BJ (cell line): ENCODE data around the gene PRCC. TPM values are rescaled to one million over a fixed set of nuclear protein-coding genes. Genes with fewer than 3 reads are reported as not detected.

ENCODE experiments used
- CTCF ChIA-PET: fragments of 350-600 bp; formaldehyde crosslinking; extraction: SDS; loops from one replicate; lab custom pipeline; 2021; ENCODE audit warnings: antibody characterized with exemption, inconsistent platforms; lab: Yijun Ruan, JAX
- POLR2A ChIA-PET: fragments of 300-600 bp; sonication (Branson Sonifier 250); formaldehyde crosslinking; extraction: SDS; loops from one replicate; lab custom pipeline; 2021; ENCODE audit warnings: antibody characterized with exemption; lab: Charles Lee
- DNase-seq: peaks from one replicate; pipeline ENCODE4 v3.0.0-alpha.2; 2011; ENCODE audit warnings: low read depth
- H3K27me3 ChIP-seq: 2 replicates; pipeline ENCODE4 v1.6.0; 2011; ENCODE audit warnings: low read length; ENCODE audit not compliant: control insufficient read depth, insufficient read depth
- H3K36me3 ChIP-seq: 2 replicates; pipeline ENCODE4 v1.5.1; 2011; ENCODE audit warnings: low read length; ENCODE audit not compliant: control insufficient read depth, insufficient read depth
- H3K4me3 ChIP-seq: 2 replicates; pipeline ENCODE4 v1.5.1; 2011; ENCODE audit warnings: low read depth, mild to moderate bottlenecking, control low read depth, low read length
- polyA plus RNA-seq: library from polyadenylated mRNA; depleted of rRNA; stranded (reverse); fragments of >200 nt; gene quantifications from 2 replicates; pipeline ENCODE4 v1.2.3, GENCODE V29; 2011
- TF ChIP-seq, protein P1 (sequence below): IDR thresholded peaks from 2 replicates; pipeline ENCODE4 v1.5.1; 2011; ENCODE audit warnings: low read depth, mild to moderate bottlenecking, control low read depth, inconsistent platforms, low read length, moderate library complexity; ENCODE audit not compliant: insufficient read depth

The PRCC gene
- polyA plus RNA-seq, 1 experiment: 93.6 TPM

DNA sequence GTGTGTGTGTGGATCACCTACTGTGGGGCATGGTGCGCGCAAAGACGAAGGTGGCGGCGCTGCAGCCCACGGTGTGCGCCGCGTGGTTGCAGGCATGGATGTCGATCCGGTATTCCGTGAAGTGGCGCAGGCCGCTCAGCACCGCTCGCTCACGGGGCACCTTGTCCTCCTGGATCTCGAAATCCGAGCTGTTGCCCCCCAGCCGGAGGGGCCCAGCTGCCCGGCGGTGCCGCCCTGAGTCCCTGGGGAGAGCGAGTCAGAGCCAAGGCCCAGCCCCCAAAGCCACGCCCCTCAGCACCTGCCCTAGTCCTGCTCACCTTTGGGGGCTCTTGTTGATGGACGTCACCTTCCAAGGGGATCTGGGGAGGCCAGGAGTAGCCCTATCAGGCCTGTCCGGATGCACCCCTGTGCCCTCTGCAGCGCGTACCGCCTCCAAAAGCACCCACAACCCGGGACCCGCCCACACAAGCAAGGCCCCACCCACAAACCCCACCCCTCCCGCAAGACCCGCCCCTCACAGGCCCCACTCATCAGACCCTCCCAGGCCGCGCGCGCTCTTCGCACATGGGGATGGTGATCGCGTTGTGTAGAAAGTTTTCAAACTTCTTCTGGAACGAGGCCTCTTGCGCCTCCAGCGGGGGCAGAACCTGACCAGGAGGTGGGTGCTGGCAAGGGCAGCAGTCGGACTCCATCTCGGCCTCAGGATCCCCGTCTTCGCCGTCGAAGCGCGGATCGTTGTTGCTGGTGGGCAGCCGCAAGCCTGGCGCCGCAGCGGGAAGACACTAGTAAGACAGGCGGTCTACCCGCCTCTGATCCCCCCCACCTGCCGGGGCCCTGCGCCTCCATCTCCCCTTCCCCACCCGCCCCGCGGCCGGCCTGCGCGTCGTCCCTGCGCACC lies 78.0 kb downstream of the PRCC start:
- Histone ChIP-seq H3K27me3 (peaks cover 58% of the 10 kb centered on the region), H3K4me3 (no peak overlapping the region)
- POLR2A ChIA-PET: no interaction called here

DNA sequence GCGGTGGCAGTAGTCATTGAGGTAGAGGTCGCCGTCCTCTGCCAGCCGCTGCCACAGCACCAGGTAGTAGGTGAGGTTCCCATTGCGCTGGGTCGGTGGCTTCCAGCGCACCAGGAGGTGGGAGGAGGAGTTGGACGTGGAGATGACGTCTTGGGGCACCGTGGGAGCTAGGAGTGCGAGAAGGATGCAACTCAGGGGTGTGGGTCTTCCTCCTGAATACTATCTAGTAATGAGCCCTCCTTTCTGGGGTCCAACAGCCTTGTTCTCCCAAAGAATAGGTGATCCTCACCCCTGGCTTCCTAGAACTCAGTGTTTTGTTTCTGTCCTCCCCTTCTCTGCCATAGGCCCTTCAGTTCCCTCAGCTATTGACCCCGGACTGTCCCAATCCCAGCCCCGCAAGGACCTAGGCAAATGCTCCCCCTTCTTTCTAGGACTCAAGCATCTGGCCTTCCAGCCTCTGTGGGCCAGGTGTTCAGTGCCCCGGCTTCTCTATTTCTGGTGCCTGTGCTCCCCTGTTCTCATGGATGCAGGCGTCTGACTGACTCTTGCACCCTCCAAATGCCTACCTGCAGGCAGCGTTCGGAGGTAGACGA lies 78.7 kb downstream of the PRCC start:
- TF ChIP-seq, protein P1, sequence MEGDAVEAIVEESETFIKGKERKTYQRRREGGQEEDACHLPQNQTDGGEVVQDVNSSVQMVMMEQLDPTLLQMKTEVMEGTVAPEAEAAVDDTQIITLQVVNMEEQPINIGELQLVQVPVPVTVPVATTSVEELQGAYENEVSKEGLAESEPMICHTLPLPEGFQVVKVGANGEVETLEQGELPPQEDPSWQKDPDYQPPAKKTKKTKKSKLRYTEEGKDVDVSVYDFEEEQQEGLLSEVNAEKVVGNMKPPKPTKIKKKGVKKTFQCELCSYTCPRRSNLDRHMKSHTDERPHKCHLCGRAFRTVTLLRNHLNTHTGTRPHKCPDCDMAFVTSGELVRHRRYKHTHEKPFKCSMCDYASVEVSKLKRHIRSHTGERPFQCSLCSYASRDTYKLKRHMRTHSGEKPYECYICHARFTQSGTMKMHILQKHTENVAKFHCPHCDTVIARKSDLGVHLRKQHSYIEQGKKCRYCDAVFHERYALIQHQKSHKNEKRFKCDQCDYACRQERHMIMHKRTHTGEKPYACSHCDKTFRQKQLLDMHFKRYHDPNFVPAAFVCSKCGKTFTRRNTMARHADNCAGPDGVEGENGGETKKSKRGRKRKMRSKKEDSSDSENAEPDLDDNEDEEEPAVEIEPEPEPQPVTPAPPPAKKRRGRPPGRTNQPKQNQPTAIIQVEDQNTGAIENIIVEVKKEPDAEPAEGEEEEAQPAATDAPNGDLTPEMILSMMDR: no peak
- ChIA-PET POLR2A (no interaction called here), CTCF (interaction anchor here (0.7 to 5.0 kb wide), 4 partner anchors 8 to 119 kb away, joined by 3 to 43 read pairs (median 22); partner anchors contain the start of genes METTL25B and NTRK1)
- Histone ChIP-seq H3K27me3 (peaks cover 58% of the 10 kb centered on the region), H3K36me3 (no peaks in the 10 kb centered on the region), H3K4me3 (no peak overlapping the region)
- no peak for DNase-seq

More for the DNA sequence above, 78.0 kb downstream of the PRCC start:
- TF ChIP-seq, protein P1: no peak; the same call in 1 of the 2 replicates
- CTCF ChIA-PET: interaction anchor here (4.3 kb wide), 1 partner anchor 118 kb away, joined by 20 read pairs; the partner anchor contains the start of gene METTL25B
- no peak for DNase-seq
- H3K36me3 ChIP-seq: no peaks in the 10 kb centered on the region

DNA sequence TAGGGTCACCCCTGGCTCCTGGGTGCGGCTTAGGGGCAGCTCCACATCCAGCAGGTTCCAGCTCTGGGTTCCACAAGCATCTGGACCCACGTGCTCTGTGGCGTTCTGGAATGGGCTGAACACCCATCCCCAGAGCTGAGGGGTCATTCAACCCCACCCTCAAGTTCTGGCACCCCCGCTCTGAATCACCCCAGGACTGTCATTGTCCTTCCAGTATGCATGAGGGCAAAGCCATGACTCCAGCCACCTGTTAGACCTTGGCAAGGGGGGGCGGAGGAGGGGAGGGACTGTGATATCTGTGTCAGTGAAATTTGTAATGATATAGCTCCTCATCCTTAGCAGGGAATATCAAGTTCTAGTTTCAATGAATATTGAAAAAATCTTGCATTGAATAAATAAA lies 79.3 kb downstream of the PRCC start:
- CTCF ChIA-PET: interaction anchor here (0.7 to 5.0 kb wide), 5 partner anchors 8 to 120 kb away, joined by 3 to 43 read pairs (median 20); partner anchors contain the start of genes METTL25B and NTRK1
- no peak for DNase-seq

DNA sequence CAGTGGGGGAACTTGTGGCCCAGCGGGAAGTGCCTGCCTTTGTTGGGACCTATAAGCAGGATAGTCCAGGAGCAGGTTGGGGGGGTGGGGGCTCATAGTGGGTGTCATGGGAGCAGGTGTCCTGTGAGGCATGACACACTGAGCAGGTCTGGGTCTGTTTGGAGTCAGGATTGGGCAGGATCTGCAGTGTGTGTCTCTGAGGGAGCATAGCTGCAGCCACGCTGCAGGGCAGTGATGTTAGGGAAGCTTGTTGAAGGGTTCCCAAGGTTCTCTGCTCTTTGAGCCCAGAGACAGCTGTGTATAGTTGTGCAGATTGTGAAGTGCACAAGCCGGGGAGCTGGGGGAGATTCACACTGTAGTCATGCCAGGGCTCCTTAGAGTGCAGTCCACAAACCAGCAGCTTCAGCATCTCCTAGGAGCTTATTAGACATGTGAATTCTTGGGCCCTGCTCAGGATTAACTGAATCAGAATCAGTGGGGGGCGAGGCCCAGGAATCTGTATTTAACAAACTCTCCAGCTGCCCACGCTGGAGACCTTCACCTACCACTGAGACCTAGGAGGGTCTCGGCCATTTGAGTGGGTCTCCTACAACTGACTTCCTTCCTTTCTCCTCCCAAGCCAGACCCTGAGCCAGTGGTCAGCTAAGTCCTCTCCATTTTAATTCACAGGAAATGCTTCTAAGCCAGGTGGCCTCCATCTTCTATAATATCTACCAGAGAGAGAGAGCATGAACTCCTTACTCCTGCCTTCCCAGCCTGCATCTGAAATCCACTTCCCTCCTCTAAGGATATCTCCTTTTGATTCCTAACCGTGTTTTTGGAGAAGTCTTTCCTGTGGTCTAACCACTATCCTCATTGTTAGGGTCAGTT lies 80.5 kb downstream of the PRCC start:
- ChIA-PET CTCF (interaction anchor here (0.8 to 5.0 kb wide), 5 partner anchors 10 to 121 kb away, joined by 3 to 43 read pairs (median 20); partner anchors contain the start of genes METTL25B and NTRK1), POLR2A (no interaction called here)
- DNase-seq: no peak
- H3K36me3 ChIP-seq: no peaks in the 10 kb centered on the region
- no peak overlapping the region for H3K4me3 ChIP-seq
- TF ChIP-seq, protein P1: no peak
- peaks cover 57% of the 10 kb centered on the region for H3K27me3 ChIP-seq

More for the DNA sequence above, 79.3 kb downstream of the PRCC start:
- H3K27me3 ChIP-seq: peaks cover 57% of the 10 kb centered on the region
- H3K36me3 ChIP-seq: no peaks in the 10 kb centered on the region
- TF ChIP-seq, protein P1: no peak
- POLR2A ChIA-PET: no interaction called here
- H3K4me3 ChIP-seq: no peak overlapping the region
